ENCODE data around the gene GM2A.

Gene GM2A

DNA sequence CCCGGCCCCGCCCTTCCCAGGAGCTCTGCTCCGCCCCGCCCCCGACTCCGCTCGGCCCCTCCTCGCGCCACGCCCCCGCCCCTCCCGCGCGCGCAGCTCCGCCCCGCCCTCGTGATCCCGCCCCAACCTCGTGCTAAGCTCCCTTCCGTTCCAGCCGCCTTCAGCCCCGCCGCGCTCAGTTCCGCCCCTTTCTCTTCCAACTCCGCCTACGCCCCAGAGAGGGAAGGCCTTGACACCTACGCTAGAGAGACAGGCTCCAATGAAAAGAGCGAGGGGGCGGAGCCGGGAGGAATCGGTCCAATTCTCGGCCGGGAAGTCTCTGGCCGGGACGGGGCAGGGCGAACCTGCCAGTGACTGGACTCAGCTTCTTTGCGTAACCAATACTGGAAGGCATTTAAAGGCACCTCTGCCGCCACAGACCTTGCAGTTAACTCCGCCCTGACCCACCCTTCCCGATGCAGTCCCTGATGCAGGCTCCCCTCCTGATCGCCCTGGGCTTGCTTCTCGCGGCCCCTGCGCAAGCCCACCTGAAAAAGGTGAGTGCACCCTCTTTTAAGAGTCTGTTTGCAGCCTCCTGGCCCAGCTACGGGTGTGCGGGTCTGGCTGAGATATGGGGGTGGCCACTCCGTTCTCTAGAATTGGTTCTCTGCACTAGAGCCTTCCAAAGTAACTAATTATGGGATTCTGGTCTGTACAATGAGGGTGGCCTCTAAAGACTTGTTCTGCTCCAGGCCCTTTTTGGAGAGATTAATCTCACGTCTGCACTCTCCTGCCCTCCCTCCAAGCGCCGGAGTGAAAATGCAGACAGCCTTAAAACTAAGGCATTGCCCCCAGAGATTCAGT is at the start of gene GM2A:
TSS of gene GM2A (plus strand) at position 424 of the 843 bp plus-strand sequence. CDS start at position 456, 32 bp downstream.
- Histone ChIP-seq H3K4me1 (ENCODE audit: control insufficient read depth, low read length) (peaks cover 60% of the 10 kb centered on the region), H3K9me3 (ENCODE audit: control insufficient read depth, insufficient read depth, low read length) (no peaks in the 10 kb centered on the region), H4K20me1 (ENCODE audit: control insufficient read depth, insufficient read depth, low read depth, low read length) (no peaks in the 10 kb centered on the region), H3K9me2 (replicated peaks; ENCODE audit: control insufficient read depth, low read length) (no peaks in the 10 kb centered on the region), H3K27ac (ENCODE audit: low read depth, low read length) (peak within 1 kb of the TSS; percentile 77), H3K79me2 (ENCODE audit: control insufficient read depth, low read length) (peaks cover 50% of the 10 kb centered on the region), H3K4me3 (ENCODE audit: low read length) (peak within 1 kb of the TSS; percentile 94), H3F3A (ENCODE audit: control insufficient read depth, insufficient read depth) (0 out of 2 replicates have a peak, but pooled peaks cover 7% of the 10 kb centered on the region), H3K4me2 (ENCODE audit: low read length) (peak within 1 kb of the TSS; percentile 93), H3K27me3 (ENCODE audit: control insufficient read depth, low read length) (no peaks in the 10 kb centered on the region), H3K36me3 (ENCODE audit: control insufficient read depth, low read length) (peaks cover 19% of the 10 kb centered on the region)
- TF ChIP-seq, protein P1, sequence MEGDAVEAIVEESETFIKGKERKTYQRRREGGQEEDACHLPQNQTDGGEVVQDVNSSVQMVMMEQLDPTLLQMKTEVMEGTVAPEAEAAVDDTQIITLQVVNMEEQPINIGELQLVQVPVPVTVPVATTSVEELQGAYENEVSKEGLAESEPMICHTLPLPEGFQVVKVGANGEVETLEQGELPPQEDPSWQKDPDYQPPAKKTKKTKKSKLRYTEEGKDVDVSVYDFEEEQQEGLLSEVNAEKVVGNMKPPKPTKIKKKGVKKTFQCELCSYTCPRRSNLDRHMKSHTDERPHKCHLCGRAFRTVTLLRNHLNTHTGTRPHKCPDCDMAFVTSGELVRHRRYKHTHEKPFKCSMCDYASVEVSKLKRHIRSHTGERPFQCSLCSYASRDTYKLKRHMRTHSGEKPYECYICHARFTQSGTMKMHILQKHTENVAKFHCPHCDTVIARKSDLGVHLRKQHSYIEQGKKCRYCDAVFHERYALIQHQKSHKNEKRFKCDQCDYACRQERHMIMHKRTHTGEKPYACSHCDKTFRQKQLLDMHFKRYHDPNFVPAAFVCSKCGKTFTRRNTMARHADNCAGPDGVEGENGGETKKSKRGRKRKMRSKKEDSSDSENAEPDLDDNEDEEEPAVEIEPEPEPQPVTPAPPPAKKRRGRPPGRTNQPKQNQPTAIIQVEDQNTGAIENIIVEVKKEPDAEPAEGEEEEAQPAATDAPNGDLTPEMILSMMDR (IDR thresholded peaks at IDR 0.05; ENCODE audit: low read depth, low read length, poor library complexity, severe bottlenecking), result no peak
- TF ChIP-seq EZH2phosphoT487 (IDR thresholded peaks at IDR 0.05; ENCODE audit: borderline replicate concordance, low read length), result no peak

DNA sequence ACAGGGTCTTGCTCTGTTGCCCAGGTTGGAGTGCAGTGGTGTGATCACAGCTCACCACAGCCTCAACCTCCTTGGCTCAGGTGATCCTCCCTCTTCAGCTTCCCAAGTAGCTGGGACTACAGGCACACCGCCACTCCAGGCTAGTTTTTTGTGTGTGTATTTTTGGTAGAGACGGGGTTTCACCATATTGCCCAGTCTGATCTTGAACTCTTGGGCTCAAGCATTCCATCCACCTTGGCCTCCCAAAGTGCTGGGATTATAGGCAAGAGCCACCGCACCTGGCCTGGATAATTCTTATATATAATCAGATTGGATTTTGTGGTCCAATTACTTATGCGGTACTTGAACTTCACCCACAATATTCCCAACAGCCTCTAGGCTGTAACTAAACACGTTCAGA is 48.9 kb upstream of the GM2A start:
- Histone ChIP-seq H3K4me2 (ENCODE audit: low read length) (no peak overlapping the region), H3K4me3 (ENCODE audit: low read length) (no peak overlapping the region), H4K20me1 (ENCODE audit: control insufficient read depth, insufficient read depth, low read depth, low read length) (no peaks in the 10 kb centered on the region), H3F3A (ENCODE audit: control insufficient read depth, insufficient read depth) (0 out of 2 replicates have a peak, but pooled peaks cover 3% of the 10 kb centered on the region), H3K27ac (ENCODE audit: low read depth, low read length) (no peak overlapping the region), H3K4me1 (ENCODE audit: control insufficient read depth, low read length) (peaks cover 49% of the 10 kb centered on the region), H3K27me3 (ENCODE audit: control insufficient read depth, low read length) (no peaks in the 10 kb centered on the region), H3K9me2 (replicated peaks; ENCODE audit: control insufficient read depth, low read length) (no peaks in the 10 kb centered on the region), H3K36me3 (ENCODE audit: control insufficient read depth, low read length) (peaks cover 41% of the 10 kb centered on the region), H3K79me2 (ENCODE audit: control insufficient read depth, low read length) (peaks cover 15% of the 10 kb centered on the region), H3K9me3 (ENCODE audit: control insufficient read depth, insufficient read depth, low read length) (no peaks in the 10 kb centered on the region)
- TF ChIP-seq, protein P1 (IDR thresholded peaks at IDR 0.05; ENCODE audit: low read depth, low read length, poor library complexity, severe bottlenecking), result no peak

DNA sequence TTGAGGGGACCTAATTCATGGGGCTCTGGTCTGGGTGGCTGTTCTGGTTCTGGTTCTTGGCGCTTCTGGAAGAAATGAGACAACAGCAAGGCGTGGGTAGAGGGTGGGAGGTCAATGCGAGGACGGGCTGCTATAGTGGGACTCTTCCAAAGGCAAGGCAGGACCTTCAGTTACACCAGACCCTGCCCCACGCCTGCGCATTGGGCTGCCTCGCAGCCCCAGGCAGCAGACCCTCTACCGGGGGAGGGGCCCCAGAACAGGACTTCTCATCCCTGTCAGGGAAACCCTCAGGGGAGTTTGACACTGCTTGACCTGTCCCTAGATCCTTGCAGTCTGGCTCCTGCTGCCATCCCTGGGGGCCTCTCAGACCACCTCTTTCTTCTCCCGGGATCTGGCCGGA is 47.6 kb upstream of the GM2A start:
- Histone ChIP-seq H3K9me3 (ENCODE audit: control insufficient read depth, insufficient read depth, low read length) (no peaks in the 10 kb centered on the region), H3K27me3 (ENCODE audit: control insufficient read depth, low read length) (no peaks in the 10 kb centered on the region), H3K4me2 (ENCODE audit: low read length) (no peak overlapping the region), H4K20me1 (ENCODE audit: control insufficient read depth, insufficient read depth, low read depth, low read length) (no peaks in the 10 kb centered on the region), H3K79me2 (ENCODE audit: control insufficient read depth, low read length) (peaks cover 28% of the 10 kb centered on the region), H3K4me3 (ENCODE audit: low read length) (no peak overlapping the region), H3K27ac (ENCODE audit: low read depth, low read length) (no peak overlapping the region), H3K36me3 (ENCODE audit: control insufficient read depth, low read length) (peaks cover 34% of the 10 kb centered on the region), H3F3A (ENCODE audit: control insufficient read depth, insufficient read depth) (0 out of 2 replicates have a peak, but pooled peaks cover 3% of the 10 kb centered on the region), H3K4me1 (ENCODE audit: control insufficient read depth, low read length) (peaks cover 62% of the 10 kb centered on the region), H3K9me2 (replicated peaks; ENCODE audit: control insufficient read depth, low read length) (no peaks in the 10 kb centered on the region)
- TF ChIP-seq EZH2phosphoT487 (IDR thresholded peaks at IDR 0.05; ENCODE audit: borderline replicate concordance, low read length), result no peak
- TF ChIP-seq, protein P1 (IDR thresholded peaks at IDR 0.05; ENCODE audit: low read depth, low read length, poor library complexity, severe bottlenecking), result no peak

Data from DOHH2 (cell line).